ENCODE results near the gene RNPEP. TPM values are rescaled to one million over a fixed set of nuclear protein-coding genes. Genes with fewer than 3 reads are reported as not detected.
"Not testable (repeated sequence)": the region's sequence is repeated elsewhere in the genome, so short reads cannot be mapped to it uniquely, and the experiment has no call there.

The RNPEP gene
- total RNA-seq, 1 donor from 2014 or later, result 42.4 TPM

DNA sequence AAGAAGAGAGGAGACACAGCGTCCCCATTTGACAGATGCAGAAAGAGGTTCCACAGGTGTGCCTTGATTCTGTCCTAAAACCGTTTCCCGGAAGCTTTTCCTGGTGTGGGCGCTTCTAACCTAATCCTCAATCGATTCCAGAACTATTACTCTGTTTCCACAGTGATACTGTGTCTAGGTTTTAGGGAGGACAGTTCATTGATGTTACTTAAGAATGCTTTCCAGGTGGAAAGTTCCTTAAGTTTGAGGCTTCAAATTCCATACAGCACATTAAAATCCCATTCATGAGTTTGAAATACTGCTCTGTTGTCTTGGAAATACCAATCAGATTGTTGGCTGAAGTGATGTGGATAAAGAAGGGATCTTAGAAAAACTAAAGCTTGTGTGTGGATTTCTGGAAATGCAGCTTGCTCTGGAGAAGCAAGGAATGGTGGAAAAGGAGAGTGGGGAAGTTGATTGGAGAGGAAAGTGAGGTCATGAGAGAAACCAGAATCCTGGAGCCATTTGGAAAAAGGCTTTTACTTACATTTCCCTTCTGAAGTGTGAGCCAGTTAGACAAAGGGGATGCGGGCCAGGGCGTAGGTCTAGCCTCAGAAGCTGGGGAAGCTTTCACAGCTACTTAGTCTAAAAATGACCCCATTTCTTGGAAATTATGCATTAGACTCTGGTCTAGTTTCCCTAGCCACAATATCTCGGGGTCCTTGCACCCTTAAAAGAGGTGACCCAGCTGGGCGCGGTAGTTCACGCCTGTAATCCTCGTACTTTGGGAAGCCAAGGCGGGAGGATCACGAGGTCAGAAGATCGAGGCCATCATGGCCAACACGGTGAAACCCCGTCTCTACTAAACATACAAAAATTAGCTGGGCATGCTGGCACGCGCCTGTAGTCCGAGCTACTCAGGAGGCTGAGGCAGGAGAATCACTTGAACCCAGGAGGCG is 34.6 kb downstream of the RNPEP start:
- Mint-ChIP-seq H3K4me1 (ENCODE audit: low read depth, unreplicated experiment) (peaks cover 13% of the 10 kb centered on the region), H3K27ac (ENCODE audit: unreplicated experiment) (no peak overlapping the region), H3K36me3 (ENCODE audit: unreplicated experiment) (no peaks in the 10 kb centered on the region), H3K4me3 (ENCODE audit: unreplicated experiment) (no peak overlapping the region), H3K27me3 (ENCODE audit: unreplicated experiment) (peaks cover 4% of the 10 kb centered on the region), H3K9me3 (ENCODE audit: unreplicated experiment) (peaks cover 10% of the 10 kb centered on the region)
- no peak for DNase-seq
- TF ChIP-seq, protein P1, sequence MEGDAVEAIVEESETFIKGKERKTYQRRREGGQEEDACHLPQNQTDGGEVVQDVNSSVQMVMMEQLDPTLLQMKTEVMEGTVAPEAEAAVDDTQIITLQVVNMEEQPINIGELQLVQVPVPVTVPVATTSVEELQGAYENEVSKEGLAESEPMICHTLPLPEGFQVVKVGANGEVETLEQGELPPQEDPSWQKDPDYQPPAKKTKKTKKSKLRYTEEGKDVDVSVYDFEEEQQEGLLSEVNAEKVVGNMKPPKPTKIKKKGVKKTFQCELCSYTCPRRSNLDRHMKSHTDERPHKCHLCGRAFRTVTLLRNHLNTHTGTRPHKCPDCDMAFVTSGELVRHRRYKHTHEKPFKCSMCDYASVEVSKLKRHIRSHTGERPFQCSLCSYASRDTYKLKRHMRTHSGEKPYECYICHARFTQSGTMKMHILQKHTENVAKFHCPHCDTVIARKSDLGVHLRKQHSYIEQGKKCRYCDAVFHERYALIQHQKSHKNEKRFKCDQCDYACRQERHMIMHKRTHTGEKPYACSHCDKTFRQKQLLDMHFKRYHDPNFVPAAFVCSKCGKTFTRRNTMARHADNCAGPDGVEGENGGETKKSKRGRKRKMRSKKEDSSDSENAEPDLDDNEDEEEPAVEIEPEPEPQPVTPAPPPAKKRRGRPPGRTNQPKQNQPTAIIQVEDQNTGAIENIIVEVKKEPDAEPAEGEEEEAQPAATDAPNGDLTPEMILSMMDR (IDR thresholded peaks at IDR 0.05; ENCODE audit: partially characterized antibody, unreplicated experiment), result no peak

DNA sequence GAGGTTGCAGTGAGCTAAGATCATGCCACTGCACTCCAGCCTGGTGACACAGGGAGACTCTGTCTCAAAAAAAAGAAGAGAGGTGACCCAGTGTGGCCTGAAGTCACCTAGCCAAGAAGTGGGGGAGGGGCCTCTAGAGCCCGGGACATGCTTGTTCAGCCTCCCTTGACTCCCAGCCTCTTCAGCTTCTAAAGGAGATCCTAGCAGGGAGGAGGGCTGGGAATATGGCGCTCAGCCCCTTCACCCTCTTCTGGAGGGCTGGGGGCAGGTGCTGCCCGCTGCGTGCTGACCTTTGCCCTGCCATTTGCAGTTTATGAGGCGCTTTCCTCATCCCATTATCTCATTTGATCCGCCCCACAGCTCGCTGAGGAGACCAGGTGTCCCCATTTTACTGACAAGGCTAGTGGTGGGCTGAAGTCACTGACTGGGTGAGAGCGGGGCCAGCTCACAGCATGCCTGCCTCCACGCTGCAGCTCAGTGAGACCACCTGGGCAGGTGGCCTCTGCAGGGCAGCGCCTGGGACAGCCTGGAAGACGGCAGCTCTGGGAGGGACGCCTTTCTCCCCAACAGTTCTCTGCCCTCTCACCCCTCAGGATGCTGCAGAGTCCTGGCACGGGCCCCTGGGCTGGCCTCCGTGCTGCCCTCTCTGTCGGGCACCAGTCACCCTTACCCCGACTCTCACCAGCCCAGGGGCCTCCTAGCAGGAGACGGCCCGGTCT is 35.5 kb downstream of the RNPEP start:
- Mint-ChIP-seq H3K4me1 (ENCODE audit: low read depth, unreplicated experiment) (peaks cover 13% of the 10 kb centered on the region), H3K27me3 (ENCODE audit: unreplicated experiment) (peaks cover 4% of the 10 kb centered on the region), H3K36me3 (ENCODE audit: unreplicated experiment) (no peaks in the 10 kb centered on the region), H3K27ac (ENCODE audit: unreplicated experiment) (no peak overlapping the region), H3K4me3 (ENCODE audit: unreplicated experiment) (no peak overlapping the region), H3K9me3 (ENCODE audit: unreplicated experiment) (peaks cover 10% of the 10 kb centered on the region)
- TF ChIP-seq, protein P1 (IDR thresholded peaks at IDR 0.05; ENCODE audit: partially characterized antibody, unreplicated experiment), result no peak
- no peak for DNase-seq

DNA sequence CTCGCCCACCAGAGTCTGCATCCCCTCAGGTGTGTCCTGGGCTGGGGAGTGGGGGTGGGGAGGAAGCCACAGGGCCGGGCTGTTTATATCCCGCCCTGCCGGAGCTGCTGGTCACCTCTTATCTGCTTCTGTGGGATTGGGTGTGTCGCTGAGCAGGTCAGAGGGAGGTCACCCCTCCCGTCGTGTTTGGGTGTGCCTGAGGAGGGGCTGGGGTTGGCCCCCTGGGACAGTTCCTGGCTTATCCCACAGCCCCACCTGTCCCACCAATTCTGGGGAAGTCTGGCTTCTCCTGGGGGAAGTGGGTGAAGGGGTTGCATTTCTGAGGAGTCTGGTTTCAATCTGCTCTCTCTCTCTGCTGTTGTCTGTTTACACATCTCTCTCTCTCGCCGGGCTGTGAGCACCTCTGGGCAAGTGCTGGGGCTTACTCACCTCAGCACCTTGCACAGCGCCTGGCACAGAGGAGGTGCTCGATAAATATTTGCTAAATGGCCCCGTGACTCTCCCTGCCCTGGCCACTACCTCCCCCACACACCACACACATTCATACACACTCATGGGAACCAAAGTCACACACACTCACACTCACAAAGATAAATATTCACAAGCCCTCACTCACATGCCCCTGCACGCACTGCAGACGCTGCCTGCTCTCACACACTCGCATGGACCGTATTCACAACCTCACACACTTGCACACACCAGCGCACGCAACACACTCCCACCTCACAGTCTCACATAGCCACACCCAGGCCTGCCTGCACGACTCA is 36.2 kb downstream of the RNPEP start:
- H3K27me3 Mint-ChIP-seq (ENCODE audit: unreplicated experiment), result peaks cover 4% of the 10 kb centered on the region
- no peak for DNase-seq
- H3K27ac Mint-ChIP-seq (ENCODE audit: unreplicated experiment), result no peak overlapping the region
- no peaks in the 10 kb centered on the region for H3K36me3 Mint-ChIP-seq (ENCODE audit: unreplicated experiment)
- TF ChIP-seq, protein P1 (IDR thresholded peaks at IDR 0.05; ENCODE audit: partially characterized antibody, unreplicated experiment), result no peak
- H3K4me3 Mint-ChIP-seq (ENCODE audit: unreplicated experiment), result peak overlapping the region; percentile 0
- peaks cover 10% of the 10 kb centered on the region for H3K9me3 Mint-ChIP-seq (ENCODE audit: unreplicated experiment)
- peaks cover 19% of the 10 kb centered on the region for H3K4me1 Mint-ChIP-seq (ENCODE audit: low read depth, unreplicated experiment)

DNA sequence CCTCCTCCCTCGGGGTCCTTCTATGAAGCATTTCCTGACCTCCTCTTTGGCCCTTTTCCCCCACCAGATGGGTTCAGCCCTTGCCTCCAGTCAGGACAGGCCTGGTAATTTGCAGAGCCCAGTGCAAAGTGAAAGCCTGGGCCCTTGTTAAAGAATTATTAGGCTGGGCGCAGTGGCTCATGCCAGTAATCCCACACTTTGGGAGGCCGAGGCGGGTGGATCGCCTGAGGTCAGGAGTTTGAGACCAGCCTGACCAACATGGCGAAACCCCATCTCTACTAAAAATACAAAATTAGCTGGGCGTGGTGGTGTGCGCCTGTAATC is 36.7 kb downstream of the RNPEP start:
- DNase-seq; H3K36me3 Mint-ChIP-seq (ENCODE audit: unreplicated experiment); H3K9me3 Mint-ChIP-seq (ENCODE audit: unreplicated experiment); H3K4me3 Mint-ChIP-seq (ENCODE audit: unreplicated experiment); H3K27me3 Mint-ChIP-seq (ENCODE audit: unreplicated experiment): not testable (repeated sequence)
- Mint-ChIP-seq H3K4me1 (ENCODE audit: low read depth, unreplicated experiment) (peaks cover 19% of the 10 kb centered on the region), H3K27ac (ENCODE audit: unreplicated experiment) (peak overlapping the region; percentile 12)

DNA sequence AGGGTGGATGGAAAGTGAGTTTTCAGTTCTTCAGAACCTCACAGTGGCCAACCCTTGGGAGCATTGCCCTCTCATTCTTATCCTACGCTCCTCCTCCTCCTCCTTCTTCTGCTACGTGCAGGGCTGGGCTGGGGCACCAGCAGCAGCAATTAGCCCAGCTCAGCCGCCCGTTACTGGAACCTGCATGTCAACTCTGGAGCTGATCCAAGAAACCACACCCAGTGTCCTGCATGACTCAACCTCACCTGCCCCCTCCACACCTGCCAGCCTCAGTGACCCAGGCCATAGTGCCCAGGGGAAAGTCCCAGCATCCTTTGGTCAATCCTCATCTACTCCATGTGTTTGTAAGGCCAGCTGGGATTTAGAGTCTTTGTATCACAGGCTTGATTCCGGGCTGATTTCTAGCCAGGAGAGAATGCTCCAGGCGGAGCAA is 40.6 kb downstream of the RNPEP start:
- H3K27me3 Mint-ChIP-seq (ENCODE audit: unreplicated experiment), result peaks cover 2% of the 10 kb centered on the region
- H3K4me3 Mint-ChIP-seq (ENCODE audit: unreplicated experiment), result no peak overlapping the region
- TF ChIP-seq, protein P1 (IDR thresholded peaks at IDR 0.05; ENCODE audit: partially characterized antibody, unreplicated experiment), result no peak
- H3K4me1 Mint-ChIP-seq (ENCODE audit: low read depth, unreplicated experiment), result peaks cover 15% of the 10 kb centered on the region
- peaks cover 7% of the 10 kb centered on the region for H3K9me3 Mint-ChIP-seq (ENCODE audit: unreplicated experiment)
- DNase-seq, result no peak
- H3K27ac Mint-ChIP-seq (ENCODE audit: unreplicated experiment), result no peak overlapping the region
- no peaks in the 10 kb centered on the region for H3K36me3 Mint-ChIP-seq (ENCODE audit: unreplicated experiment)
